K562 (cell line): ENCODE results near the gene TP63.

Experiments
- CTBP1 ChIP-seq: fragments of 450-650 bp; IDR thresholded peaks from 2 replicates; pipeline ENCODE4 v1.6.1; 2016; ENCODE audit warnings: borderline replicate concordance
- ELK3 ChIP-seq: fragments of 450-650 bp; formaldehyde crosslinking; IDR thresholded peaks from 2 replicates; pipeline ENCODE4 v1.4.0; 2020; ENCODE audit warnings: mild to moderate bottlenecking
- ERF ChIP-seq: fragments of 450-650 bp; formaldehyde crosslinking; IDR thresholded peaks from 2 replicates; pipeline ENCODE4 v1.4.0; 2020; ENCODE audit warnings: mild to moderate bottlenecking, mixed read lengths
- NFE2 ChIP-seq: IDR thresholded peaks from 2 replicates; pipeline ENCODE4 v1.6.1; 2014; ENCODE audit warnings: antibody characterized with exemption, low read depth
- NR2C2 ChIP-seq, 2 experiments: fragments of 200-800 bp in 1 of 2; sonication (Bioruptor generic) in 1 of 2; sonication (generic) in 1 of 2; formaldehyde crosslinking in 1 of 2; IDR thresholded peaks; 2 replicates each; pipeline versions ENCODE4 v1.6.1 to v1.8.0; 2016 to 2022; ENCODE audit warnings: mild to moderate bottlenecking in 1 of 2, missing compliant biosample characterization in 1 of 2, missing genetic modification characterization in 1 of 2, missing genetic modification reagents in 1 of 2
- PKNOX1 ChIP-seq: fragments of 450-650 bp; IDR thresholded peaks from 2 replicates; pipeline ENCODE4 v1.6.1; 2016
- RAD21 ChIP-seq, 2 experiments: fragments of 250-450 bp in 1 of 2; fragments of 450-650 bp in 1 of 2; sonication (Bioruptor Pico) in 1 of 2; formaldehyde crosslinking in 1 of 2; IDR thresholded peaks in 1 of 2; conservative IDR thresholded peaks in 1 of 2; 2 replicates each; pipeline versions ENCODE4 v1.4.0 to v1.8.0; 2020 to 2022; ENCODE audit warnings: mild to moderate bottlenecking in 2 of 2, moderate library complexity in 1 of 2
- TCF3 ChIP-seq: sonication (generic); formaldehyde crosslinking; IDR thresholded peaks from 2 replicates; pipeline ENCODE4 v1.4.0; 2020; ENCODE audit warnings: mild to moderate bottlenecking, missing genetic modification reagents
- ZFP91 ChIP-seq: sonication (generic); formaldehyde crosslinking; IDR thresholded peaks from 2 replicates; pipeline ENCODE4 v1.8.0; 2022; ENCODE audit warnings: mild to moderate bottlenecking, missing genetic modification reagents
- TF ChIP-seq, protein P1 (sequence below), 3 experiments: IDR thresholded peaks in 2 of 3; conservative IDR thresholded peaks in 1 of 3; 2 replicates each; pipeline ENCODE4 v1.5.1; 2011 to 2012; ENCODE audit warnings: low read length in 3 of 3, mild to moderate bottlenecking in 3 of 3, control low read depth in 2 of 3, improper control_type of control experiment in 1 of 3, inconsistent platforms in 1 of 3, low read depth in 1 of 3, mixed read lengths in 1 of 3, moderate library complexity in 1 of 3; ENCODE audit not compliant: insufficient read depth in 2 of 3
- TF ChIP-seq, protein P2 (sequence below): fragments of 450-650 bp; IDR thresholded peaks from 2 replicates; pipeline ENCODE4 v1.7.1; 2018; ENCODE audit warnings: mild to moderate bottlenecking, low read depth; ENCODE audit not compliant: partially characterized antibody
- TF ChIP-seq, protein P3 (sequence below): fragments of 450-650 bp; IDR thresholded peaks from 2 replicates; pipeline ENCODE4 v1.6.1; 2016; ENCODE audit warnings: antibody characterized with exemption

DNA sequence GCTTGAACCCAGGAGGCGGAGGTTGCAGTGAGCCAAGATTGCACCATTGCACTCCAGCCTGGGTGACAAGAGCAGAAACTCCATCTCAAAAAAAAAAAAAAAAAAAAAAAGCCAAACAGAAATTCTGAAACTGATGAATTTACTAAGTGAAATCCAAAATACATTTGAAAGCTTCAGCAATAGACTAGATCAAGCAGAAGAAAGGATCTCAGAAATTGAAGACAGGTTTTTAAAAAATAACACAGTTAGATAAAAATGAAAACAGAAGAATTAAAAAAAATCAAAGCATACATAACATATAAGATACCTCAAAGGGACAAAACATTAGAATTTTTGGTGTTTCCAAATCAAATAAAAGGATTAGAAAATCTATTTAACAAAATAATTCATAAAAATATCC is 114.4 kb downstream of the TP63 start:
- no peak for TF ChIP-seq NR2C2 (CRISPR knock-in tag; IDR thresholded peaks at IDR 0.05)
- no peak for TF ChIP-seq NR2C2 (tag; IDR thresholded peaks at IDR 0.05)
- TF ChIP-seq, protein P1, sequence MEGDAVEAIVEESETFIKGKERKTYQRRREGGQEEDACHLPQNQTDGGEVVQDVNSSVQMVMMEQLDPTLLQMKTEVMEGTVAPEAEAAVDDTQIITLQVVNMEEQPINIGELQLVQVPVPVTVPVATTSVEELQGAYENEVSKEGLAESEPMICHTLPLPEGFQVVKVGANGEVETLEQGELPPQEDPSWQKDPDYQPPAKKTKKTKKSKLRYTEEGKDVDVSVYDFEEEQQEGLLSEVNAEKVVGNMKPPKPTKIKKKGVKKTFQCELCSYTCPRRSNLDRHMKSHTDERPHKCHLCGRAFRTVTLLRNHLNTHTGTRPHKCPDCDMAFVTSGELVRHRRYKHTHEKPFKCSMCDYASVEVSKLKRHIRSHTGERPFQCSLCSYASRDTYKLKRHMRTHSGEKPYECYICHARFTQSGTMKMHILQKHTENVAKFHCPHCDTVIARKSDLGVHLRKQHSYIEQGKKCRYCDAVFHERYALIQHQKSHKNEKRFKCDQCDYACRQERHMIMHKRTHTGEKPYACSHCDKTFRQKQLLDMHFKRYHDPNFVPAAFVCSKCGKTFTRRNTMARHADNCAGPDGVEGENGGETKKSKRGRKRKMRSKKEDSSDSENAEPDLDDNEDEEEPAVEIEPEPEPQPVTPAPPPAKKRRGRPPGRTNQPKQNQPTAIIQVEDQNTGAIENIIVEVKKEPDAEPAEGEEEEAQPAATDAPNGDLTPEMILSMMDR (IDR thresholded peaks at IDR 0.05 in 2 of 3, conservative IDR thresholded peaks at IDR 0.05 in 1 of 3; ENCODE audit: insufficient read depth in 2 of 3, low read depth in 1 of 3, low read length in 3 of 3) = no peak
- TF ChIP-seq ERF (CRISPR knock-in tag) = no peak
- TF ChIP-seq, protein P2, sequence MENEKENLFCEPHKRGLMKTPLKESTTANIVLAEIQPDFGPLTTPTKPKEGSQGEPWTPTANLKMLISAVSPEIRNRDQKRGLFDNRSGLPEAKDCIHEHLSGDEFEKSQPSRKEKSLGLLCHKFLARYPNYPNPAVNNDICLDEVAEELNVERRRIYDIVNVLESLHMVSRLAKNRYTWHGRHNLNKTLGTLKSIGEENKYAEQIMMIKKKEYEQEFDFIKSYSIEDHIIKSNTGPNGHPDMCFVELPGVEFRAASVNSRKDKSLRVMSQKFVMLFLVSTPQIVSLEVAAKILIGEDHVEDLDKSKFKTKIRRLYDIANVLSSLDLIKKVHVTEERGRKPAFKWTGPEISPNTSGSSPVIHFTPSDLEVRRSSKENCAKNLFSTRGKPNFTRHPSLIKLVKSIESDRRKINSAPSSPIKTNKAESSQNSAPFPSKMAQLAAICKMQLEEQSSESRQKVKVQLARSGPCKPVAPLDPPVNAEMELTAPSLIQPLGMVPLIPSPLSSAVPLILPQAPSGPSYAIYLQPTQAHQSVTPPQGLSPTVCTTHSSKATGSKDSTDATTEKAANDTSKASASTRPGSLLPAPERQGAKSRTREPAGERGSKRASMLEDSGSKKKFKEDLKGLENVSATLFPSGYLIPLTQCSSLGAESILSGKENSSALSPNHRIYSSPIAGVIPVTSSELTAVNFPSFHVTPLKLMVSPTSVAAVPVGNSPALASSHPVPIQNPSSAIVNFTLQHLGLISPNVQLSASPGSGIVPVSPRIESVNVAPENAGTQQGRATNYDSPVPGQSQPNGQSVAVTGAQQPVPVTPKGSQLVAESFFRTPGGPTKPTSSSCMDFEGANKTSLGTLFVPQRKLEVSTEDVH = no peak
- no peak for TF ChIP-seq CTBP1
- no peak for TF ChIP-seq ELK3 (CRISPR knock-in tag)
- no peak for TF ChIP-seq TCF3 (CRISPR knock-in tag)
- TF ChIP-seq, protein P3, sequence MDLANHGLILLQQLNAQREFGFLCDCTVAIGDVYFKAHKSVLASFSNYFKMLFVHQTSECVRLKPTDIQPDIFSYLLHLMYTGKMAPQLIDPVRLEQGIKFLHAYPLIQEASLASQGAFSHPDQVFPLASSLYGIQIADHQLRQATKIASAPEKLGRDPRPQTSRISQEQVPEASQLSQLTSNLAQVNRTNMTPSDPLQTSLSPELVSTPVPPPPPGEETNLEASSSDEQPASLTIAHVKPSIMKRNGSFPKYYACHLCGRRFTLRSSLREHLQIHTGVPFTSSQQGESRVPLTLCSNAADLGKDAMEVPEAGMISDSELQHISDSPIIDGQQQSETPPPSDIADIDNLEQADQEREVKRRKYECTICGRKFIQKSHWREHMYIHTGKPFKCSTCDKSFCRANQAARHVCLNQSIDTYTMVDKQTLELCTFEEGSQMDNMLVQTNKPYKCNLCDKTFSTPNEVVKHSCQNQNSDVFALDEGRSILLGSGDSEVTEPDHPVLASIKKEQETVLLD = no peak
- no peak for TF ChIP-seq RAD21 (CRISPR knock-in tag; conservative IDR thresholded peaks at IDR 0.05 in 1 of 2, IDR thresholded peaks at IDR 0.05 in 1 of 2)
- TF ChIP-seq PKNOX1 = no peak
- no peak for TF ChIP-seq NFE2
- no peak for TF ChIP-seq ZFP91
